SK-N-SH treated with all-trans-retinoic acid at 6 μM for 48 hours (cell line): ENCODE data around the gene MESP2.

Source experiments
- ATAC-seq: fragments of 200-7000 bp; cut with Tn5 transposase; 3 replicates; pipeline ENCODE4 v1.9.1; 2020; ENCODE audit warnings: mild to moderate bottlenecking, moderate library complexity
- ARNTL ChIP-seq: fragments of 450-650 bp; formaldehyde crosslinking; IDR thresholded peaks from 2 replicates; pipeline ENCODE4 v1.5.0; 2020; ENCODE audit warnings: low read depth, mild to moderate bottlenecking, moderate library complexity, borderline replicate concordance
- BACH2 ChIP-seq: fragments of 250-450 bp; sonication (Bioruptor Pico); IDR thresholded peaks from 2 replicates; pipeline ENCODE4 v1.9.0; 2021; ENCODE audit warnings: mild to moderate bottlenecking, borderline replicate concordance
- CREB5 ChIP-seq: fragments of 250-450 bp; sonication (Bioruptor Pico); IDR thresholded peaks from 2 replicates; pipeline ENCODE4 v1.5.1; 2020; ENCODE audit warnings: low read depth, mild to moderate bottlenecking, moderate library complexity
- CSRNP3 ChIP-seq: fragments of 250-450 bp; sonication (Bioruptor Pico); IDR thresholded peaks from 2 replicates; pipeline ENCODE4 v1.5.1; 2021; ENCODE audit warnings: mild to moderate bottlenecking, moderate library complexity
- GLIS3 ChIP-seq: fragments of 250-450 bp; sonication (Bioruptor Pico); IDR thresholded peaks from 2 replicates; pipeline ENCODE4 v1.5.0; 2020; ENCODE audit warnings: mild to moderate bottlenecking, moderate library complexity
- ISL1 ChIP-seq: fragments of 250-450 bp; sonication (Bioruptor Pico); IDR thresholded peaks from 2 replicates; pipeline ENCODE4 v2.1.2; 2022; ENCODE audit warnings: mild to moderate bottlenecking, moderate library complexity
- OSR1 ChIP-seq: fragments of 250-450 bp; sonication (Bioruptor Pico); IDR thresholded peaks from 2 replicates; pipeline ENCODE4 v1.8.0; 2022; ENCODE audit warnings: moderate library complexity, mild to moderate bottlenecking, inconsistent platforms
- PATZ1 ChIP-seq: fragments of 250-450 bp; sonication (Bioruptor Pico); IDR thresholded peaks from 2 replicates; pipeline ENCODE4 v1.8.0; 2020; ENCODE audit warnings: mild to moderate bottlenecking, moderate library complexity, borderline replicate concordance
- PPARA ChIP-seq: fragments of 250-450 bp; sonication (Bioruptor Pico); IDR thresholded peaks from 2 replicates; pipeline ENCODE4 v1.5.0; 2020; ENCODE audit warnings: mild to moderate bottlenecking, borderline replicate concordance
- RARB ChIP-seq: fragments of 250-450 bp; sonication (Bioruptor Pico); IDR thresholded peaks from 2 replicates; pipeline ENCODE4 v1.8.0; 2021; ENCODE audit warnings: mild to moderate bottlenecking, moderate library complexity
- SNAI2 ChIP-seq: fragments of 250-450 bp; sonication (Bioruptor Pico); IDR thresholded peaks from 2 replicates; pipeline ENCODE4 v1.5.0; 2020; ENCODE audit warnings: mild to moderate bottlenecking, moderate library complexity
- TSHZ2 ChIP-seq: fragments of 250-450 bp; sonication (Bioruptor Pico); IDR thresholded peaks from 2 replicates; pipeline ENCODE4 v1.5.0; 2020; ENCODE audit warnings: mild to moderate bottlenecking, moderate library complexity
- ZC3H10 ChIP-seq: fragments of 250-450 bp; sonication (Bioruptor Pico); IDR thresholded peaks from 2 replicates; pipeline ENCODE4 v1.5.1; 2021; ENCODE audit warnings: mild to moderate bottlenecking, moderate library complexity
- ZFP3 ChIP-seq: fragments of 250-450 bp; sonication (Bioruptor Pico); IDR thresholded peaks from 2 replicates; pipeline ENCODE4 v1.5.0; 2020; ENCODE audit warnings: mild to moderate bottlenecking, moderate library complexity
- ZFP30 ChIP-seq: fragments of 450-650 bp; formaldehyde crosslinking; IDR thresholded peaks from 2 replicates; pipeline ENCODE4 v1.5.0; 2022; ENCODE audit warnings: mild to moderate bottlenecking, moderate library complexity
- ZNF565 ChIP-seq: fragments of 450-650 bp; formaldehyde crosslinking; conservative IDR thresholded peaks from 2 replicates; pipeline ENCODE4 v1.5.0; 2020; ENCODE audit warnings: low read depth, mild to moderate bottlenecking, moderate library complexity
- ZNF70 ChIP-seq: fragments of 450-650 bp; formaldehyde crosslinking; IDR thresholded peaks from 2 replicates; pipeline ENCODE4 v1.5.0; 2020; ENCODE audit warnings: mild to moderate bottlenecking, moderate library complexity

Gene MESP2

GRCh38 chr15:89732451-89733172 is 43.5 kb upstream of the MESP2 start (continued):
- no peak for TF ChIP-seq PATZ1 (CRISPR knock-in tag)
- TF ChIP-seq ZNF565 (CRISPR knock-in tag): no peak
- TF ChIP-seq CSRNP3 (CRISPR knock-in tag): no peak
- TF ChIP-seq RARB (CRISPR knock-in tag): no peak
- no peak for TF ChIP-seq PPARA
- TF ChIP-seq ZC3H10 (CRISPR knock-in tag): no peak
- no peak for TF ChIP-seq OSR1 (CRISPR knock-in tag)
- TF ChIP-seq CREB5 (CRISPR knock-in tag): no peak
- TF ChIP-seq ZNF70 (CRISPR knock-in tag): no peak

GRCh38 chr15:89735773-89736172 is 40.4 kb upstream of the MESP2 start:
- TF ChIP-seq ZNF70 (CRISPR knock-in tag): no peak
- no peak for TF ChIP-seq RARB (CRISPR knock-in tag)
- no peak for TF ChIP-seq TSHZ2 (CRISPR knock-in tag)
- no peak for TF ChIP-seq CREB5 (CRISPR knock-in tag)
- no peak for TF ChIP-seq ZNF565 (CRISPR knock-in tag)
- no peak for TF ChIP-seq ZFP30
- no peak for TF ChIP-seq ZC3H10 (CRISPR knock-in tag)
- no peak for TF ChIP-seq ARNTL (CRISPR knock-in tag)
- TF ChIP-seq SNAI2: no peak
- ATAC-seq: no peak

GRCh38 chr15:89740137-89740536 is 36.0 kb upstream of the MESP2 start:
- peak; percentile 97 for ATAC-seq
- no peak for TF ChIP-seq GLIS3 (CRISPR knock-in tag)
- no peak for TF ChIP-seq TSHZ2 (CRISPR knock-in tag)
- TF ChIP-seq ZNF565 (CRISPR knock-in tag): no peak
- TF ChIP-seq BACH2 (CRISPR knock-in tag): no peak
- TF ChIP-seq ZFP3 (CRISPR knock-in tag): no peak
- TF ChIP-seq ZFP30: no peak
- no peak for TF ChIP-seq ARNTL (CRISPR knock-in tag)
- no peak for TF ChIP-seq SNAI2
- no peak for TF ChIP-seq CSRNP3 (CRISPR knock-in tag)
- TF ChIP-seq PPARA: no peak
- TF ChIP-seq PATZ1 (CRISPR knock-in tag): no peak
- no peak for TF ChIP-seq CREB5 (CRISPR knock-in tag)
- no peak for TF ChIP-seq OSR1 (CRISPR knock-in tag)
- TF ChIP-seq ZNF70 (CRISPR knock-in tag): no peak
- TF ChIP-seq ISL1 (CRISPR knock-in tag): no peak
